ENCODE results near the gene ATG2B. TPM values are rescaled to one million over a fixed set of nuclear protein-coding genes. Genes with fewer than 3 reads are reported as not detected.

ATG2B gene
- total RNA-seq, 4 donors from 2014 or later, result 17.1 to 56.6 (median 41.6) TPM

- Histone ChIP-seq H3K27ac (no peak overlapping the region), H3K27me3 (no peaks in the 10 kb centered on the region), H3K4me3 (no peak overlapping the region), H3K9me3 (no peaks in the 10 kb centered on the region), H3K4me1 (no peaks in the 10 kb centered on the region), H3K36me3 (no peaks in the 10 kb centered on the region)
- no peak for TF ChIP-seq POLR2A (IDR thresholded peaks at IDR 0.05)
- TF ChIP-seq CTCF (IDR thresholded peaks at IDR 0.05), result no peak
- DNase-seq, result no peak
- intact Hi-C loops (cut with DNase I; ENCODE audit: low total_unique reads), result no loop called here
Observed at GRCh38 chr14:96345669-96346068, 17.5 kb downstream of the ATG2B start.

GRCh38 chr14:96341323-96341722, 21.8 kb downstream of the ATG2B start:
- intact Hi-C loops (cut with DNase I; ENCODE audit: low total_unique reads), result no loop called here
- Histone ChIP-seq H3K9me3 (no peaks in the 10 kb centered on the region), H3K36me3 (no peaks in the 10 kb centered on the region), H3K27ac (no peak overlapping the region), H3K4me1 (no peaks in the 10 kb centered on the region), H3K27me3 (no peaks in the 10 kb centered on the region), H3K4me3 (no peak overlapping the region)
- TF ChIP-seq POLR2A (IDR thresholded peaks at IDR 0.05) (no peak), CTCF (IDR thresholded peaks at IDR 0.05) (no peak)
- no peak for DNase-seq

GRCh38 chr14:96338551-96338950, 24.6 kb downstream of the ATG2B start:
- no peaks in the 10 kb centered on the region for H3K36me3 ChIP-seq
- no peaks in the 10 kb centered on the region for H3K4me1 ChIP-seq
- H3K9me3 ChIP-seq, result no peaks in the 10 kb centered on the region
- H3K27me3 ChIP-seq, result no peaks in the 10 kb centered on the region
- H3K4me3 ChIP-seq, result no peak overlapping the region
- intact Hi-C loops (cut with DNase I; ENCODE audit: low total_unique reads), result no loop called here
- DNase-seq, result no peak
- TF ChIP-seq CTCF (IDR thresholded peaks at IDR 0.05) (no peak), POLR2A (IDR thresholded peaks at IDR 0.05) (no peak)
- H3K27ac ChIP-seq, result no peak overlapping the region

GRCh38 chr14:96324219-96324618, 38.9 kb downstream of the ATG2B start:
- Histone ChIP-seq H3K27ac (no peak overlapping the region), H3K27me3 (no peaks in the 10 kb centered on the region), H3K4me3 (no peak overlapping the region), H3K4me1 (no peaks in the 10 kb centered on the region), H3K9me3 (no peaks in the 10 kb centered on the region), H3K36me3 (no peaks in the 10 kb centered on the region)
- intact Hi-C loops (cut with DNase I; ENCODE audit: low total_unique reads), result no loop called here
- no peak for DNase-seq
- TF ChIP-seq POLR2A (IDR thresholded peaks at IDR 0.05), result no peak
- no peak for TF ChIP-seq CTCF (IDR thresholded peaks at IDR 0.05)

GRCh38 chr14:96320605-96321004, 42.5 kb downstream of the ATG2B start:
- no peak for DNase-seq
- intact Hi-C loops (cut with DNase I; ENCODE audit: low total_unique reads), result no loop called here
- no peaks in the 10 kb centered on the region for H3K27me3 ChIP-seq
- no peaks in the 10 kb centered on the region for H3K9me3 ChIP-seq
- H3K4me1 ChIP-seq, result no peaks in the 10 kb centered on the region
- TF ChIP-seq POLR2A (IDR thresholded peaks at IDR 0.05) (no peak), CTCF (IDR thresholded peaks at IDR 0.05) (no peak)
- H3K27ac ChIP-seq, result no peak overlapping the region
- no peaks in the 10 kb centered on the region for H3K36me3 ChIP-seq
- H3K4me3 ChIP-seq, result no peak overlapping the region
